Measurements from ENCODE around the gene SLC9A4.

The SLC9A4 gene

DNA sequence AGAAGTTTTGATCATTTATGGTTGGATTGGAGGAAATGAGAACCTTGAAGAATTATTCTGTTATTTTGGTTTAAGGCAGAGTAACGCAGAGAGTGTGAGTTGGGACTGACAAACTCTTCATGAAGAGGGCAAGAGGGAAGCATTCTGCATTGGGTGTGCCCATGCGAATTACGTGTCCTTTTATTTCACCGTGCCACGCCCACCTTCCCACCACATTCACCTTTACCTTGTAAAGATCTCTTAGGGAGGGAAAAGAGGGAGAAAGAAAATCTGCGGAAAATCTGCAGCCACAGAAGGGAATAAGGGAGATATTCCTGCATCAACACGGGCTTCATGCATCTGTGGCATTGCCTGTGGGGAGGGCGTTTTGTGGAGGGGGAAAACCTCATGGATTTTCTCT is 31.8 kb downstream of the SLC9A4 start:
- DNase-seq = no peak

- no peak for DNase-seq
Observed at GRCh38 chr2:102505290-102505689, 32.3 kb downstream of the SLC9A4 start.

GRCh38 chr2:102506743-102507142 is 33.7 kb downstream of the SLC9A4 start:
- DNase-seq = no peak

DNA sequence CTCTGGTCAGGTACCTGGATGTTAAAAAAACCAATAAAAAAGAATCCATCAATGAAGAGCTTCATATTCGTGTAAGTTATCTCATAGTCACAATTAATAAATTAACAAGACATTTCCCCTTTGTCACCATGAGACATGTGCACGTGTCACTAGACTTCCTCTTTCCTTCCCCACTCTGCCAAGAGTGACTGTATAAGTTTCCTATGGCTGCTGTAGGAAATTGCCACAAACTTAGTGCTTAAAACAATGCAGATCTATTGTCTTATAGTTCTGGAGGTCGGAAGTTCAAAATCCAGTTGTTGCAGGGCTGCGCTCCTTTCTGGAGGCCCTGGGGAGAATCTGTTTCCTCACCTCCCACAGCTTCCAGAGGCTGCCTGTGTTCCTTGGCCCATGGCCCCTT is 35.8 kb downstream of the SLC9A4 start:
- DNase-seq = no peak

DNA sequence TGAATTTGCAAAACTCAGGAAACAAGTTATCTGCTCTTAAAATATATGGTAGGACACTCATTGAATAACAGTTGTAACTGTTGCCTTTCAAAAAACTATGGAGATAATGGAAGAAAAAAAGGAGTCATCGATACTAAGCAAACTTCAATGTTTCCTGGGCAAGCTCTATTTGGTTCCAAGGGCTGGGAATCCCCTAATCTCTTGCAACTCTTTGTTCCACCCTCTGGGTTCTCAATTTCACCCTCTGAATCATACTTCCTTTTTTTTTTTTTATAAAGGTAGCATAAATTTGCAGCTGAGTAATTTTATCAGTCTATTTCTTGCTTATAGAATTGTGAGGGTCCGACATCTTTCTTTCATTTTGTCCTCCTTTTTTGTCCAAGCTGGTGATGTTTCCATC is 36.7 kb downstream of the SLC9A4 start:
- DNase-seq = no peak

GRCh38 chr2:102510791-102511575 is 38.0 kb downstream of the SLC9A4 start:
- DNase-seq = no peak

GRCh38 chr2:102512161-102512560 is 39.1 kb downstream of the SLC9A4 start:
- DNase-seq = no peak

GRCh38 chr2:102513355-102513939 is 40.4 kb downstream of the SLC9A4 start:
- DNase-seq = no peak

- DNase-seq = no peak
Observed at GRCh38 chr2:102514061-102514785, 41.2 kb downstream of the SLC9A4 start.

- no peak for DNase-seq
Observed at GRCh38 chr2:102515851-102516250, 42.8 kb downstream of the SLC9A4 start.

DNA sequence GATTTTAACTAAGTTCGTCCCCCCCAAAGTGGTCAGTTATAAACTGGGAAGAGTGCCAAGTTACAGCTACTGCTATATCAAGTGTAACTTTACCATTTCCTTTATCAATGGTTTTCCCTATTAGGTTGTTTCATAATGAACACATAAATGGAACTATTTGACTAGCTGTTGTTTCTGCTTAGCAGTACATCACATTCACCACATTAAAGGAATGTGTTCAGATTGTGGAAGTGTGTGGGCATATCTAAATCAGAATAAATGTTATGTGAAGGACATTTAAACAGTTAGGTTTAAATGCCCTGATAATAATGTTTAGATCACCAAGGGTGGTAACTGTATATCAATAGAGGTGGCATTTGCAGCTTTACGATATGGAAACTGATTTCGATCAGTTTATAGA is 45.1 kb downstream of the SLC9A4 start:
- DNase-seq = no peak

GRCh38 chr2:102520009-102520408 is 47.0 kb downstream of the SLC9A4 start:
- DNase-seq = no peak

GRCh38 chr2:102520801-102521200 is 47.8 kb downstream of the SLC9A4 start:
- no peak for DNase-seq

GRCh38 chr2:102522162-102522561 is 49.1 kb downstream of the SLC9A4 start:
- DNase-seq = no peak

DNA sequence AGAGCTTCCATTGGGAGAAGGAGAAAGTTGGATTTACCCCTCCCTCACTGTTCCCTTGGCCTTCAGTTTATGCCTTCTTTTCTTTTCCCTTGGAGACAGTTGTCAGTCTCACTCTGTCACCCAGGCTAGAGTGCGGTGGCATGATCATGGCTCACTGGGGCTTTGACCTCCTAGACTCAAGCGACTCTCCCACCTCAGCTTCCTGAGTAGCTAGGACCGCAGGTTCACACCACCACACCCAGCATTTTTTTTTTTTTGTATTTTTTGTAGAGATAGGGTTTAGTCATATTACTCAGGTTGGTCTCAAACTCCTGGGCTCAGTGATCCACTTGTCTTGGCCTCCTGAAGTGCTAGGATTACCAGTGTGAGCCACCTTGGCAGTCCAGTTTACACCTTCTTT is 49.9 kb downstream of the SLC9A4 start:
- no peak for DNase-seq

DNA sequence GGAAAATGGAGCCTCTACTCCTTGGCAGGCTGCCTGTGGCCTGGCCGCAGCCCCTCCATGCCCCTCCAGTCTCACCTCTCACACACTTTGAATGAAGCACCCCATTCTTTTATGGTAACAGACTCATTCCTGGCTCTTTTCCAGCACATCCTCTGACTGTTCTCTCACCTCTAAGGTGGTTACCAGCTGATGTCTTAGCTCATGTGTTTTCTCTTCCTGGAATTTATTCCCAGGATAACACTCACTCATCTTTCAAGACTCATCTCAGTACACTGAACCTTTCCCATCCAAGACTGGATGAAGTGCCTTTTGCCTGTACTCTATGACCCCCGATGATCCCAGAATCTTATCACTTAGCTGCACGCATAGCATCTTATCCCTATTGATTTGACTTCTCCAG is 50.6 kb downstream of the SLC9A4 start:
- no peak for DNase-seq

- no peak for DNase-seq
Observed at GRCh38 chr2:102527086-102527485, 54.1 kb downstream of the SLC9A4 start.

DNA sequence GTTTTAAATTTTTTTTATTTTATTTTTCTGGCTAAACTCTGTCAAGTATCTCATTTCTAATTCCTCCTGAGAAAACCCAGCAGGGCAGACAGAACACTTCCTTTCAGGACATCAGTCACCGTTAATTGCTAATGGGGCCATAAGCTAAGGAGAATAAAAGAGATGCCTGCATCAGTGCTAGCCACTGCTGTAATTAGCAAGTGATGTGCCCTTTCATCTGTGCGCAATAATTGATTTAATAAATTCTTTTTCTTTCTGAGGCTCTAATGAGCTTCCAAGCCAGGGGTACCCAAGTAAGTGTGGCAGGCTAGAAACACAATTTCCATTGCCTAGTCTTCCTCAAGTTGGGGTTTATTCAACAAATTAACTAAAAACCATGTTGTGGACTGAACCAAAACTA is 65.5 kb downstream of the SLC9A4 start:
- DNase-seq = no peak

DNA sequence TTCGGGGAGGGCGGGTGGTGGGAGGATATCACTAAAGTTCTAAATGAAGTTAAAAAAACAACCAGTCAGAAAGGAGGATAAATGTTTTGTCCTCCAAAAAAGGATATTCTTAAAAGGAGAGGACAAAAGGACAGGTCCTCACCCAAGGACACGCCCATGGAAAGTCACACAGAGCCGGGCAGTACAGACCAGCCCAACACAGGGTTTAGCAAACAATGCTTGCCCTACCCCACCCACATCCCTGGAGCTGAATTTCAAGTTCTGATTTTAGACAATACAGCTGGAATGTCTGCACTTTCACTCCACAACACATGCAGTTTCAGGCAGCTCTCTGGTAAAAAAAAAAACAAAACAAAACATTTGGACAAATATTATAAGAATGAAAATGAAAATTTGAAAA is 67.9 kb downstream of the SLC9A4 start:
- no peak for DNase-seq

- DNase-seq = no peak
Observed at GRCh38 chr2:102544182-102544581, 71.2 kb downstream of the SLC9A4 start.

GRCh38 chr2:102547462-102547861 is 74.4 kb downstream of the SLC9A4 start:
- DNase-seq = no peak

DNA sequence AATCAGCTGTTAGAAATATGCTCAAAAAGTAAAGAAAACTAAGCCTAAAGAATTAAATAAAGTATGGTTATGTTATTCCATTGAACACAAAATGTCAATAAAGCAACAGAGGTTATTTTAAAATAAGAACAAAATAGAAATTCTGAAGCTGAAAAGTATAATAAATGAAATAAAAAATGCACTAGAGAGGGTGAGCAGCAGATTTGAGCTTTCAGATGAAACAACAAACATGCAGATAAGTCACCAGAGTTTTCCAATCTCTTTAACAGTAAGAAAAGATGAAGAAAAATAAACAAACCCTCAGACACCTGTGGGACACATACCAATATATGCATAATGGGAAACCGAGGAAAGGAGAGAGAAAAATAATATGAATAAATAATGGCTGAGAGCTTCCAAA is 76.0 kb downstream of the SLC9A4 start:
- DNase-seq = no peak

DNA sequence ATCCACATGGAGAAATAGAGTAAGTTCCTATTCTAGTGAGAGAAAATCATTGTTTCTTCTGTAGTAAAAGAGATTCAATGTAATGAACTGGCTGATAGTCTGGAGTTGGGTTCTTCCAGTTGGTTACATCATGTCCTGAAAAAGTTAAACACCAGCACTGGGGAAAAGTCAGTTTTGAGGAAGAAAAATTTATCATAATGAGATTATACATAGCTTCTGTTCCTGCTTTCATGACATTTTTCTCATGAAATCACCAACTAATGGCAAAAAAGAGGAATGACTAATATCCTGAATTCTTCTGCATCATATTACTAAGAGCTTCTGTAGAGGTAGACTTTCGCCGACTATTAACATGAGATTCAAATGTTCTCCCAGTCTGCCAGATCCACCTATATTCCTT is 77.1 kb downstream of the SLC9A4 start:
- no peak for DNase-seq
